Measurements from ENCODE around the gene PRRT3. TPM values are rescaled to one million over a fixed set of nuclear protein-coding genes. Genes with fewer than 3 reads are reported as not detected.

PRRT3 gene
- total and polyA plus RNA-seq, 2 of the 13 experiments (the other 11 are each of a cell fraction or from before 2014, with no cell fraction given) = 0.22 to 0.44 TPM

DNA sequence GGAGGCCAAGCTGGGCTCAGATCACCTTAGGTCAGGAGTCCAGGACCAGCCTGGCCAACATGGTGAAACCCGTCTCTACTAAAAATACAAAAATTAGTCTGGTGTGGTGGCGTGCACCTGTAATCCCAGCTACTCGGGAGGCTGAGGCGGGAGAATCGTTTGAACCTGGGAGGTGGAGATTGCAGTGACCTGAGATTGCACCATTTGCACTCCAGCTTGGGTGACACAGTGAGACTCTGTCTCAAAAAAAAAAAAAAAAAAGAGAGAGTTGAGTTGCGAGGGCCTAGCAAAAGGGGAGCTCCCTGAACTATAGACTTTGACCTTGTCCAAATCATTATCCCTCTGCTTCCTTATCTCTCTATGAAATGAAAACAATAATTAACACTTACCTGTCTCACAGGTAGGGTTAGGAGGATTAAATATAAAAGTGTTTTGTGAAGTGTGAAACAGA lies 51.2 kb downstream of the PRRT3 start (continued):
- TF ChIP-seq, protein P1, sequence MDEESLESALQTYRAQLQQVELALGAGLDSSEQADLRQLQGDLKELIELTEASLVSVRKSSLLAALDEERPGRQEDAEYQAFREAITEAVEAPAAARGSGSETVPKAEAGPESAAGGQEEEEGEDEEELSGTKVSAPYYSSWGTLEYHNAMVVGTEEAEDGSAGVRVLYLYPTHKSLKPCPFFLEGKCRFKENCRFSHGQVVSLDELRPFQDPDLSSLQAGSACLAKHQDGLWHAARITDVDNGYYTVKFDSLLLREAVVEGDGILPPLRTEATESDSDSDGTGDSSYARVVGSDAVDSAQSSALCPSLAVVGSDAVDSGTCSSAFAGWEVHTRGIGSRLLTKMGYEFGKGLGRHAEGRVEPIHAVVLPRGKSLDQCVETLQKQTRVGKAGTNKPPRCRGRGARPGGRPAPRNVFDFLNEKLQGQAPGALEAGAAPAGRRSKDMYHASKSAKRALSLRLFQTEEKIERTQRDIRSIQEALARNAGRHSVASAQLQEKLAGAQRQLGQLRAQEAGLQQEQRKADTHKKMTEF (CRISPR knock-in tag; IDR thresholded peaks at IDR 0.05) = peak; percentile 81
- TF ChIP-seq SKI (IDR thresholded peaks at IDR 0.05; ENCODE audit: partially characterized antibody) (peak; percentile 29), TRIM24 (CRISPR knock-in tag; IDR thresholded peaks at IDR 0.05) (peak; percentile 79; the same call in 1 of the 2 replicates), ZNF615 (CRISPR knock-in tag; IDR thresholded peaks at IDR 0.05; ENCODE audit: borderline replicate concordance) (0 out of 2 replicates have a peak, but pooled peaks have one; percentile 57), ZNF816 (CRISPR knock-in tag; IDR thresholded peaks at IDR 0.05; ENCODE audit: borderline replicate concordance) (peak; percentile 58; the same call in 1 of the 2 replicates), ZMYM3 (CRISPR knock-in tag; IDR thresholded peaks at IDR 0.05) (peak; percentile 100), ZNF766 (CRISPR knock-in tag; IDR thresholded peaks at IDR 0.05; ENCODE audit: borderline replicate concordance) (peak; percentile 65; the same call in 1 of the 2 replicates), ZNF121 (CRISPR knock-in tag; IDR thresholded peaks at IDR 0.05) (peak; percentile 70; the same call in 1 of the 2 replicates), NR2F1 (CRISPR knock-in tag; IDR thresholded peaks at IDR 0.05) (peak; percentile 85 to 93), ZMYM4 (CRISPR knock-in tag; IDR thresholded peaks at IDR 0.05) (peak; percentile 69), NCOA2 (CRISPR knock-in tag; IDR thresholded peaks at IDR 0.05) (peak; percentile 81; the same call in 1 of the 2 replicates), ZNF460 (CRISPR knock-in tag; IDR thresholded peaks at IDR 0.05; ENCODE audit: borderline replicate concordance) (peak; percentile 100), HNF4A (CRISPR knock-in tag; IDR thresholded peaks at IDR 0.05) (peak; percentile 90), EP300 (IDR thresholded peaks at IDR 0.05; ENCODE audit: low read depth in 2 of 2, low read length in 2 of 2) (peak in 1 of 2 experiments; percentile 76; a peak in 2 of 4 replicates), EP300 (CRISPR knock-in tag; IDR thresholded peaks at IDR 0.05; ENCODE audit: borderline replicate concordance) (peak; percentile 31; the same call in 1 of the 2 replicates)
- TF ChIP-seq, protein P2, sequence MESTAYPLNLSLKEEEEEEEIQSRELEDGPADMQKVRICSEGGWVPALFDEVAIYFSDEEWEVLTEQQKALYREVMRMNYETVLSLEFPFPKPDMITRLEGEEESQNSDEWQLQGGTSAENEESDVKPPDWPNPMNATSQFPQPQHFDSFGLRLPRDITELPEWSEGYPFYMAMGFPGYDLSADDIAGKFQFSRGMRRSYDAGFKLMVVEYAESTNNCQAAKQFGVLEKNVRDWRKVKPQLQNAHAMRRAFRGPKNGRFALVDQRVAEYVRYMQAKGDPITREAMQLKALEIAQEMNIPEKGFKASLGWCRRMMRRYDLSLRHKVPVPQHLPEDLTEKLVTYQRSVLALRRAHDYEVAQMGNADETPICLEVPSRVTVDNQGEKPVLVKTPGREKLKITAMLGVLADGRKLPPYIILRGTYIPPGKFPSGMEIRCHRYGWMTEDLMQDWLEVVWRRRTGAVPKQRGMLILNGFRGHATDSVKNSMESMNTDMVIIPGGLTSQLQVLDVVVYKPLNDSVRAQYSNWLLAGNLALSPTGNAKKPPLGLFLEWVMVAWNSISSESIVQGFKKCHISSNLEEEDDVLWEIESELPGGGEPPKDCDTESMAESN (CRISPR knock-in tag; conservative IDR thresholded peaks at IDR 0.05) = peak; percentile 83
- TF ChIP-seq, protein P3, sequence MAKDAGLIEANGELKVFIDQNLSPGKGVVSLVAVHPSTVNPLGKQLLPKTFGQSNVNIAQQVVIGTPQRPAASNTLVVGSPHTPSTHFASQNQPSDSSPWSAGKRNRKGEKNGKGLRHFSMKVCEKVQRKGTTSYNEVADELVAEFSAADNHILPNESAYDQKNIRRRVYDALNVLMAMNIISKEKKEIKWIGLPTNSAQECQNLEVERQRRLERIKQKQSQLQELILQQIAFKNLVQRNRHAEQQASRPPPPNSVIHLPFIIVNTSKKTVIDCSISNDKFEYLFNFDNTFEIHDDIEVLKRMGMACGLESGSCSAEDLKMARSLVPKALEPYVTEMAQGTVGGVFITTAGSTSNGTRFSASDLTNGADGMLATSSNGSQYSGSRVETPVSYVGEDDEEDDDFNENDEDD (CRISPR knock-in tag; IDR thresholded peaks at IDR 0.05; ENCODE audit: borderline replicate concordance) = peak; percentile 77; the same call in 1 of the 2 replicates
- TF ChIP-seq, protein P4, sequence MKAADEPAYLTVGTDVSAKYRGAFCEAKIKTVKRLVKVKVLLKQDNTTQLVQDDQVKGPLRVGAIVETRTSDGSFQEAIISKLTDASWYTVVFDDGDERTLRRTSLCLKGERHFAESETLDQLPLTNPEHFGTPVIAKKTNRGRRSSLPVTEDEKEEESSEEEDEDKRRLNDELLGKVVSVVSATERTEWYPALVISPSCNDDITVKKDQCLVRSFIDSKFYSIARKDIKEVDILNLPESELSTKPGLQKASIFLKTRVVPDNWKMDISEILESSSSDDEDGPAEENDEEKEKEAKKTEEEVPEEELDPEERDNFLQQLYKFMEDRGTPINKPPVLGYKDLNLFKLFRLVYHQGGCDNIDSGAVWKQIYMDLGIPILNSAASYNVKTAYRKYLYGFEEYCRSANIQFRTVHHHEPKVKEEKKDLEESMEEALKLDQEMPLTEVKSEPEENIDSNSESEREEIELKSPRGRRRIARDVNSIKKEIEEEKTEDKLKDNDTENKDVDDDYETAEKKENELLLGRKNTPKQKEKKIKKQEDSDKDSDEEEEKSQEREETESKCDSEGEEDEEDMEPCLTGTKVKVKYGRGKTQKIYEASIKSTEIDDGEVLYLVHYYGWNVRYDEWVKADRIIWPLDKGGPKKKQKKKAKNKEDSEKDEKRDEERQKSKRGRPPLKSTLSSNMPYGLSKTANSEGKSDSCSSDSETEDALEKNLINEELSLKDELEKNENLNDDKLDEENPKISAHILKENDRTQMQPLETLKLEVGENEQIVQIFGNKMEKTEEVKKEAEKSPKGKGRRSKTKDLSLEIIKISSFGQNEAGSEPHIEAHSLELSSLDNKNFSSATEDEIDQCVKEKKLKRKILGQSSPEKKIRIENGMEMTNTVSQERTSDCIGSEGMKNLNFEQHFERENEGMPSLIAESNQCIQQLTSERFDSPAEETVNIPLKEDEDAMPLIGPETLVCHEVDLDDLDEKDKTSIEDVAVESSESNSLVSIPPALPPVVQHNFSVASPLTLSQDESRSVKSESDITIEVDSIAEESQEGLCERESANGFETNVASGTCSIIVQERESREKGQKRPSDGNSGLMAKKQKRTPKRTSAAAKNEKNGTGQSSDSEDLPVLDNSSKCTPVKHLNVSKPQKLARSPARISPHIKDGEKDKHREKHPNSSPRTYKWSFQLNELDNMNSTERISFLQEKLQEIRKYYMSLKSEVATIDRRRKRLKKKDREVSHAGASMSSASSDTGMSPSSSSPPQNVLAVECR (CRISPR knock-in tag; IDR thresholded peaks at IDR 0.05; ENCODE audit: borderline replicate concordance) = peak; percentile 38; the same call in 1 of the 2 replicates
- TF ChIP-seq, protein P5, sequence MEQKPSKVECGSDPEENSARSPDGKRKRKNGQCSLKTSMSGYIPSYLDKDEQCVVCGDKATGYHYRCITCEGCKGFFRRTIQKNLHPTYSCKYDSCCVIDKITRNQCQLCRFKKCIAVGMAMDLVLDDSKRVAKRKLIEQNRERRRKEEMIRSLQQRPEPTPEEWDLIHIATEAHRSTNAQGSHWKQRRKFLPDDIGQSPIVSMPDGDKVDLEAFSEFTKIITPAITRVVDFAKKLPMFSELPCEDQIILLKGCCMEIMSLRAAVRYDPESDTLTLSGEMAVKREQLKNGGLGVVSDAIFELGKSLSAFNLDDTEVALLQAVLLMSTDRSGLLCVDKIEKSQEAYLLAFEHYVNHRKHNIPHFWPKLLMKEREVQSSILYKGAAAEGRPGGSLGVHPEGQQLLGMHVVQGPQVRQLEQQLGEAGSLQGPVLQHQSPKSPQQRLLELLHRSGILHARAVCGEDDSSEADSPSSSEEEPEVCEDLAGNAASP (CRISPR knock-in tag; IDR thresholded peaks at IDR 0.05; ENCODE audit: borderline replicate concordance) = peak; percentile 70; the same call in 1 of the 2 replicates

Data from HepG2 (cell line).